ENCODE data around the gene GPN2.

- TF ChIP-seq, protein P1, sequence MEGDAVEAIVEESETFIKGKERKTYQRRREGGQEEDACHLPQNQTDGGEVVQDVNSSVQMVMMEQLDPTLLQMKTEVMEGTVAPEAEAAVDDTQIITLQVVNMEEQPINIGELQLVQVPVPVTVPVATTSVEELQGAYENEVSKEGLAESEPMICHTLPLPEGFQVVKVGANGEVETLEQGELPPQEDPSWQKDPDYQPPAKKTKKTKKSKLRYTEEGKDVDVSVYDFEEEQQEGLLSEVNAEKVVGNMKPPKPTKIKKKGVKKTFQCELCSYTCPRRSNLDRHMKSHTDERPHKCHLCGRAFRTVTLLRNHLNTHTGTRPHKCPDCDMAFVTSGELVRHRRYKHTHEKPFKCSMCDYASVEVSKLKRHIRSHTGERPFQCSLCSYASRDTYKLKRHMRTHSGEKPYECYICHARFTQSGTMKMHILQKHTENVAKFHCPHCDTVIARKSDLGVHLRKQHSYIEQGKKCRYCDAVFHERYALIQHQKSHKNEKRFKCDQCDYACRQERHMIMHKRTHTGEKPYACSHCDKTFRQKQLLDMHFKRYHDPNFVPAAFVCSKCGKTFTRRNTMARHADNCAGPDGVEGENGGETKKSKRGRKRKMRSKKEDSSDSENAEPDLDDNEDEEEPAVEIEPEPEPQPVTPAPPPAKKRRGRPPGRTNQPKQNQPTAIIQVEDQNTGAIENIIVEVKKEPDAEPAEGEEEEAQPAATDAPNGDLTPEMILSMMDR (IDR thresholded peaks at IDR 0.05; ENCODE audit: extremely low read depth in 1 of 2, insufficient read depth in 1 of 2, low read depth in 1 of 2, low read length in 2 of 2) = peak; percentile 85 to 89
- no peak for TF ChIP-seq MYC (IDR thresholded peaks at IDR 0.05; ENCODE audit: low read depth, low read length)
- no peak for TF ChIP-seq EZH2 (IDR thresholded peaks at IDR 0.05; ENCODE audit: borderline replicate concordance, low read depth, low read length, severe bottlenecking)
These were observed 36.9 kb downstream of the GPN2 start for GRCh38 chr1:26853156-26853555.

All from endothelial cell of umbilical vein (primary cell).